SK-N-MC (cell line): ENCODE data around the gene PDE4B.

Experiments used
- DNase-seq: peaks from one replicate; pipeline ENCODE4 v3.0.0-alpha.2; 2011; ENCODE audit warnings: low read depth, low spot score
- H3K27ac ChIP-seq: fragments of 200-600 bp; sonication (generic); 2 replicates; pipeline ENCODE4 v1.5.1; 2016; ENCODE audit warnings: mixed run types
- H3K36me3 ChIP-seq: fragments of 200-600 bp; sonication (generic); 2 replicates; pipeline ENCODE4 v1.6.1; 2017; ENCODE audit warnings: antibody characterized with exemption, low read length, mixed read lengths; ENCODE audit not compliant: insufficient read depth
- H3K4me3 ChIP-seq: fragments of 200-600 bp; sonication (generic); 2 replicates; pipeline ENCODE4 v1.5.1; 2016
- H3K9ac ChIP-seq: fragments of 200-600 bp; sonication (generic); 2 replicates; pipeline ENCODE4 v1.8.0; 2017; ENCODE audit warnings: mixed run types, mixed read lengths; ENCODE audit not compliant: insufficient read length
- H3K9me3 ChIP-seq: fragments of 200-600 bp; sonication (generic); 2 replicates; pipeline ENCODE4 v1.6.1; 2017; ENCODE audit warnings: low read depth, mild to moderate bottlenecking, antibody characterized with exemption, low read length, moderate library complexity, mixed read lengths
- EZH2 ChIP-seq: fragments of 200-600 bp; sonication (generic); IDR thresholded peaks from one replicate; pipeline ENCODE4 v1.6.1; 2017; ENCODE audit warnings: antibody characterized with exemption
- FOXP2 ChIP-seq: optimal IDR thresholded peaks from 2 replicates; pipeline ENCODE3; 2011; ENCODE audit warnings: mild to moderate bottlenecking, moderate library complexity; ENCODE audit not compliant: insufficient read depth; ENCODE audit errors: extremely low read length, control extremely low read depth
- POLR2AphosphoS5 ChIP-seq: IDR thresholded peaks from 2 replicates; pipeline ENCODE4 v1.6.1; 2012; ENCODE audit warnings: mild to moderate bottlenecking, low read depth, low read length, borderline replicate concordance

Gene PDE4B

DNA sequence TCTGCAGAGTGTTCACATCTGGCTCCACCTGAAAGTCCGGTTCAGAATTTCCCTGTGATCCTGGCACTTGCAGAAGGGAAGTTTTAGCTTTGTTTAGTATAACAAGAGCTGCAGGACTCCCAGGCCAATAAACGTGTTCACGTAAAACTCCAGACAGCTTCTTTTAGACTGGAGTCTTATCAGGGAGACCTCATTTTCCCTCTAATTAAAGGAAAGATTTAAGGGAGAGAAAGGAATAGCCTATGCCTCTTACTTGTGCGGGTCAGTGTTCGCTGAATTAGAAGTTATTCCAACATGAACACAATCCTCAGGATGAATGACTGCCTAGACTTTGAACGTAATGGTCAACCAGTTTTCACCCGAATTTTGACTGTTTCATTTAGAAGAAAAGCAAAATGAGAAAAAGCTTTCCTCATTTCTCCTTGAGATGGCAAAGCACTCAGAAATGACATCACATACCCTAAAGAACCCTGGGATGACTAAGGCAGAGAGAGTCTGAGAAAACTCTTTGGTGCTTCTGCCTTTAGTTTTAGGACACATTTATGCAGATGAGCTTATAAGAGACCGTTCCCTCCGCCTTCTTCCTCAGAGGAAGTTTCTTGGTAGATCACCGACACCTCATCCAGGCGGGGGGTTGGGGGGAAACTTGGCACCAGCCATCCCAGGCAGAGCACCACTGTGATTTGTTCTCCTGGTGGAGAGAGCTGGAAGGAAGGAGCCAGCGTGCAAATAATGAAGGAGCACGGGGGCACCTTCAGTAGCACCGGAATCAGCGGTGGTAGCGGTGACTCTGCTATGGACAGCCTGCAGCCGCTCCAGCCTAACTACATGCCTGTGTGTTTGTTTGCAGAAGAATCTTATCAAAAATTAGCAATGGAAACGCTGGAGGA, 539.2 kb downstream of the PDE4B start:
- TF ChIP-seq POLR2AphosphoS5 = peak; percentile 33
- no peak for TF ChIP-seq EZH2
- TF ChIP-seq FOXP2 = no peak
- peak overlapping the region; percentile 70 for H3K9ac ChIP-seq
- H3K27ac ChIP-seq = peak overlapping the region; percentile 91
- peak overlapping the region; percentile 83 for H3K4me3 ChIP-seq
- H3K36me3 ChIP-seq = no peaks in the 10 kb centered on the region
- H3K9me3 ChIP-seq = no peaks in the 10 kb centered on the region
- peak; percentile 39 for DNase-seq

DNA sequence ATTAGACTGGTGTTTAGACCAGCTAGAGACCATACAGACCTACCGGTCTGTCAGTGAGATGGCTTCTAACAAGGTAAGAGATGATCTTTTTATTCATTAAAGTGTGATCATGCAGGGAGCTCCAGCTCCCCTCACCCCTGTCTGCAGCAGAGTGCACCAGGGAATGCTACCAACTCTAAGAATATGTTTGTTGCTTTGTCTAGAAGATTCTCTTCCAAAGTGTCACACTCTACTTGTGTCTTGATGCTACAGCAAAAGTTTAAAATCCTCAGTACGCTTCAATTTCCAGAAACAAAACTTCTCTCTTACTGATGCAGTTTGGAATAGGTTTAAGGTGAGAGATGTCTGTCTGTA, 539.8 kb downstream of the PDE4B start:
- TF ChIP-seq EZH2 = no peak
- TF ChIP-seq FOXP2 = no peak
- no peak for TF ChIP-seq POLR2AphosphoS5
- DNase-seq = no peak
- no peaks in the 10 kb centered on the region for H3K36me3 ChIP-seq
- H3K9me3 ChIP-seq = no peaks in the 10 kb centered on the region
- peak overlapping the region; percentile 70 for H3K9ac ChIP-seq
- peak overlapping the region; percentile 83 for H3K4me3 ChIP-seq
- H3K27ac ChIP-seq = peak overlapping the region; percentile 91

DNA sequence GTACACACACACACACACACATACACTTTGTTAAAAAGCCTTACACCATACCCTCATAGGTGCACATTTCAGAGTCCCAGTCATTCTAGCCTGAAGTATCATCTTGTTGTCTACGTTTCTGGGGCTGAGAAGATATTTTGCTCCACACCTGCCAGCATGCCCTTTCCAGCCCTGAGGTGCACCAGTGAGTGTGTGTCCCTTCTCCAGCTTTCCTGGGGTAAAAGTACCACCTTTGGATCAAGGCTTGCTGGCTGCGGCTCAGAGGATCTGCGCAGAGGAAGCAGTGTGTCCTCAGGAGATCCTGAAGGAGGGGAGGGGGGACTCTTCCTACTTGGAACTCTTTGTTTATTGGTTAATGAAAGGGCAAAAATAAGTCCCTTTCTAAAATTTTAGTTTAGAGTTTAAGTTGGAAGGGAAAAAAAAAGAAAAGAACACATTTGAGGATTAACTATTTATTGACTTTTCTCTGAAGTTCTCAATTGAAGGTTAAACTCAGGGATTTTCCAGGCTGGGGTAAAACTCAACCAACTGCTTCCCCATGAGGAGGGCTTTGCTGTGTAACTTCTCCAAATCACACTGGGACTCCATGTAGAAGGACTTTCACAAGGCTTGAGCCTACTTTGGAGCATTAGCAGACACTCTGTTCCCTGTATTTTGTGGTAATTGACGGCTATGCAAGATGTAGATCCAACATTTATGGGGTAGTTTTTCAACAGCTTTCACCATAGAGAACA, 540.9 kb downstream of the PDE4B start:
- Histone ChIP-seq H3K9me3 (no peaks in the 10 kb centered on the region), H3K36me3 (no peaks in the 10 kb centered on the region), H3K4me3 (peak overlapping the region; percentile 83), H3K27ac (peak overlapping the region; percentile 33), H3K9ac (peak overlapping the region; percentile 70)
- no peak for DNase-seq
- TF ChIP-seq FOXP2 (no peak), EZH2 (no peak), POLR2AphosphoS5 (no peak)

DNA sequence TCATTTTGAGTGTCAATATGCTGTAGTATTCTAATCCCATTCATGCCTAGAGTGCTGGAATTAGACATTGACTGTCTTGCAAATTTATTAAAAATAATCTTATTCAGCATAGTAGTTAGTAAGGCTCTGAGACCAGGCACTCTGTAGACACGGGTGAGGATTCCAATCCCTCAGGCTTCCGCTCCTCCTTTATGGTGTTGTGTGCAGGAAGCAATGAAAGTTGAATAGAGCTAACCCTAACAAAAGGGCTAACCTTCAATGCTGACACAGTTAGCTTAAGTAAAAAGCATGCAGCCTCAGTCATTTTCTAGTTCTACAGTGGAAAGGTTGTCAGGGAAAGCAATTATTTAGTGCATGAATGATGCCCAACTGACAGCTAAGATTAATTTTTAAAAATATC, 541.6 kb downstream of the PDE4B start:
- Histone ChIP-seq H3K36me3 (no peaks in the 10 kb centered on the region), H3K9me3 (no peaks in the 10 kb centered on the region), H3K27ac (0 out of 2 replicates have a peak overlapping the region, but pooled peaks have one; percentile 33), H3K9ac (peak overlapping the region; percentile 70), H3K4me3 (peak overlapping the region; percentile 83)
- no peak for TF ChIP-seq EZH2
- TF ChIP-seq POLR2AphosphoS5 = no peak
- no peak for TF ChIP-seq FOXP2
- no peak for DNase-seq

DNA sequence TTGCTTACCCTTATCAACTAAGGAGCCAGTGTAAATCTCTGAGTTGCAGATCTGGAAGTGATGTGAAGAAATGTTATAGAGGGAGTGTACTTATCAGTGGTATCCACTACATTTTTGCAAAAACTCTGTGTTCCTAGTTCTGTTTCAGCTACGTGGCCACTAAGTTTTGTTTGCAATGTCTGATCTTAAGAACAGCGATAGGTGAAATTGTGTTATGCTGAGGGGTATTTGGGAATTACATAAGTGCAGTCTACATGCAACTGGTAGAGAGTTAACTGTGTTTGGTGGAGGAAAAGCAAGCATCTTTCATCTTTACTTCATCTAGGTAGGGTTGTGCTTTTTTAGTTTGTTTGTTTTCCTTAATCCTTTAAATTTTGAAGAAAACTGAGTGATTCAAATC, 542.4 kb downstream of the PDE4B start:
- Histone ChIP-seq H3K9ac (no peak overlapping the region), H3K9me3 (no peaks in the 10 kb centered on the region), H3K36me3 (no peaks in the 10 kb centered on the region), H3K4me3 (no peak overlapping the region), H3K27ac (no peak overlapping the region)
- TF ChIP-seq POLR2AphosphoS5 (no peak), FOXP2 (no peak), EZH2 (no peak)
- DNase-seq = no peak

DNA sequence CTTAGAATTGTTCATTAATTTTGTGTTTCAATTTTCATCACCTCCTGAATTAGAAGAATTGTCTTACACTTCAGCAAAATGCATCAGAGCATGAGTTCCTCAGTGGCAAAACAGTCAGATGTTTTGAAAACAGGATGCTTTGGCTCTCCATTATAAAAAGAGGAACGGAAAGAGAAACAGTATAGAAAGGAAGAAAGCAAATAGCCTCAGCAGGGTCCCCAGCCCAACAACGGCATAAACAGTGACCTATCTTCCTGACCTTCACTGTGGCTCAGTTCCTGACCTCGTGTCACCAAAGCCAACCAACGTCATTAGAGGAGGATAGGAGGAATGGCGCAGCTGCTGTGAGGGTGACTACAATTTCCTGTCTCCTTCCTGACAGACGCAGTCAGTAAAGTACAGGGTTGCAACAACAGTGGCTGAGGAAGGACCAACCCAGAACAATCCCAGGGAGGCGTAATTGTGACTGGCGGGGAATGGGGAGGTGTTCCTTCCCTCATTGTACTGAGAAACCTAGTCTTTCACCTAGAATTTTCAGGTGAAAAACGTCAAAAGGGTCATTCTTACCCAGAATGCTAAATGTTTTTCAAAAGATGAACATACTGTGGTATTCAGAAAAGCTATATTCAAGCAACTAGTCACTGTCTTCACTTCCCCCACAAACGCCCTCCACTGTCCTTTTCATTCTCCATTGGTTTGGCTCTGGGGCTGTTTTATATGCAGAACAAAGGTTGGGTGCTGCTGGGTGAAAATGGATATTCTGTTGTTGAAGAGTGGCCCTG, 543.4 kb downstream of the PDE4B start:
- Histone ChIP-seq H3K9ac (no peak overlapping the region), H3K4me3 (no peak overlapping the region)
- no peak for DNase-seq

DNA sequence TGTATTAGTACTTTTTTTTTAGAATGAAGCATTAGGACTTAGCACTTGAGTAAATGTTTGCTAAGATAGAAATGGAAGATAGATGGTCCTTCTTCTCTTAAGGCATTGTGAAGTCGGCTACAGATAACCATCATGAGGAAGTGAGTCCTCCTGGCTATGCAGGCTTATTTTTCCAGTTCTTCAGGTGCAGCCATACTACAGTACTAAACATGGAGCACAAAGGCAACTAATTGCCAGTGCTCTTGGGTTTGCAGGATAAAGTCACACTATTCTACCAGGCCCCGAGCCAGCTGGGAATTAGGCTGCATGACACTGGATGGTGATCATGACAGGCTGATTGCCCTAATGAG, 543.9 kb downstream of the PDE4B start:
- no peaks in the 10 kb centered on the region for H3K9me3 ChIP-seq
- H3K4me3 ChIP-seq = no peak overlapping the region
- TF ChIP-seq POLR2AphosphoS5 (no peak), FOXP2 (no peak), EZH2 (no peak)
- H3K27ac ChIP-seq = no peak overlapping the region
- H3K36me3 ChIP-seq = no peaks in the 10 kb centered on the region
- no peak for DNase-seq
- no peak overlapping the region for H3K9ac ChIP-seq

More for the DNA sequence above, 543.4 kb downstream of the PDE4B start:
- Histone ChIP-seq H3K36me3 (no peaks in the 10 kb centered on the region), H3K27ac (no peak overlapping the region), H3K9me3 (no peaks in the 10 kb centered on the region)
- TF ChIP-seq FOXP2 = no peak
- no peak for TF ChIP-seq EZH2
- no peak for TF ChIP-seq POLR2AphosphoS5

DNA sequence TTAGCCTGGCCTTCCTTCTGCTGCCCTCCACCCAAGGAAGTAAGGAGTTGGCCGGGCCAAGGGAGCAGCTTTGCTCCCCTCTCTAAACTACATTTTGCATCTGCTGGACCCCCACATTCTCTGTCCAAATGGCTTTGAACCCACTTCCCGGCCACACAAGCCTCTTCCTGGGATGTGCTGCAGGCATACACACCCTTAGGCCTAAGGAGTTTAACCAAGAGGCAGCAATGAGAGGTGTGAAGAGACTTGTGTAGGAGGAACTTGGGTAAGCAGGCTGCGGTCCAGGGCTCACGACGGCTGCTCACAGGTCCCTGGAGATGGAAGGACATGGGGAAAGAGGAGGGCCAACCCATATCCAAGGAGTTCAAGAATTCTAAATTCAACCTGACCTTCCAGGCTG, 544.6 kb downstream of the PDE4B start:
- Histone ChIP-seq H3K4me3 (no peak overlapping the region), H3K36me3 (no peaks in the 10 kb centered on the region), H3K27ac (no peak overlapping the region), H3K9me3 (no peaks in the 10 kb centered on the region), H3K9ac (no peak overlapping the region)
- no peak for TF ChIP-seq FOXP2
- no peak for TF ChIP-seq EZH2
- no peak for TF ChIP-seq POLR2AphosphoS5
- no peak for DNase-seq
